Breast epithelium (tissue), 4 donors: ENCODE measurements around the gene KCNK2. TPM values are rescaled to one million over a fixed set of nuclear protein-coding genes. Genes with fewer than 3 reads are reported as not detected.

Experiments used
- DNase-seq, 2 donors: peaks; one replicate each; pipeline ENCODE4 v3.0.0-alpha.2; 2019; ENCODE audit warnings: low spot score in 2 of 2
- H3K27ac ChIP-seq, 2 donors: fragments of 200-600 bp; sonication (generic) in 1 of 2; one replicate each; pipeline ENCODE4 v1.5.1; 2016 to 2019; ENCODE audit warnings: mild to moderate bottlenecking in 1 of 2
- H3K27me3 ChIP-seq, 2 donors: fragments of 200-600 bp; sonication (generic) in 1 of 2; one replicate each; pipeline versions ENCODE4 v1.5.1 to v1.6.0; 2017 to 2019; ENCODE audit warnings: control low read depth in 1 of 2, mild to moderate bottlenecking in 1 of 2
- H3K36me3 ChIP-seq: fragments of 200-600 bp; one replicate; pipeline ENCODE4 v1.5.1; 2019
- H3K4me1 ChIP-seq, 2 donors: fragments of 200-600 bp; sonication (generic); one replicate each; pipeline ENCODE4 v1.5.1; 2016 to 2019; ENCODE audit warnings: control low read depth in 1 of 2
- H3K4me3 ChIP-seq, 3 donors: fragments of 200-600 bp; sonication (generic); 1 replicate in 2 of 3; 2 replicates in 1 of 3; pipeline ENCODE4 v1.5.1; 2016 to 2019; ENCODE audit warnings: mild to moderate bottlenecking in 3 of 3, moderate library complexity in 2 of 3
- H3K9me3 ChIP-seq, 2 donors: fragments of 200-600 bp; sonication (generic) in 1 of 2; one replicate each; pipeline ENCODE4 v1.5.1; 2016 to 2019; ENCODE audit warnings: control low read depth in 1 of 2
- POLR2A ChIP-seq: fragments of 450-650 bp; IDR thresholded peaks from one replicate; pipeline ENCODE4 v1.6.1; 2016; ENCODE audit warnings: antibody characterized with exemption, mild to moderate bottlenecking, moderate library complexity
- POLR2AphosphoS5 ChIP-seq, 3 donors: sonication (generic); formaldehyde crosslinking; IDR thresholded peaks; one replicate each; pipeline ENCODE4 v1.6.1; 2017; ENCODE audit warnings: antibody characterized with exemption in 3 of 3
- intact Hi-C: fragments of 100-400 bp; cut with DNase I; formaldehyde crosslinking; loops from one replicate; pipeline ENCODE4 v1.15.1; 2023; ENCODE audit warnings: low total_unique reads
- total RNA-seq, 3 donors: library from RNA; depleted of rRNA; stranded (reverse); fragments of >200 nt; gene quantifications; one replicate each; pipeline ENCODE4 v1.1.0, GENCODE V29; 2016
- TF ChIP-seq, protein P1 (sequence below), 3 donors: fragments of 450-650 bp; IDR thresholded peaks; one replicate each; pipeline ENCODE4 v1.5.1; 2016 to 2017; ENCODE audit warnings: antibody characterized with exemption in 3 of 3, mild to moderate bottlenecking in 3 of 3, moderate library complexity in 3 of 3

KCNK2 gene
- total RNA-seq, 3 donors from 2014 or later, result 12.1 to 23.6 (median 12.5) TPM

DNA sequence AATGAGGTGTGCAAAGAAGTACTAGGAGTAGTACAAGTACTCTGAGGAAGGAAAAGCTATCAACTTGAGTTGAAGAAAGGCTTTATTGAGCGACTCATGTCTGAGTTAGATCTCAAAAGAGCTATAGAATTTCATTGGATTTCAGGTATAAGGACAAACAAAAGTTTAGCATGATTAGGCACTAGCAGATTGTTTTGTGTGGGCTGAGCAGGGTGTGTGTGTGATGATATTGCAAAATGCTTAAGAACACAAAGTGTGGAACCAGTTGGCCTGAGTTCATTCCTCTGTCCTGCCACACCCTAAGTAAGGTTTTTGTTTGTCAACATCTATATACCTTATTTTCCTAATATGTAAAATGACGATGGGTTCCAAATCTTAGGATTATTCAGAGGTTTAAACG lies 158.9 kb downstream of the KCNK2 start:
- Histone ChIP-seq H3K4me3 (no peak overlapping the region), H3K4me1 (no peaks in the 10 kb centered on the region), H3K27ac (no peak overlapping the region), H3K9me3 (no peaks in the 10 kb centered on the region), H3K36me3 (no peaks in the 10 kb centered on the region), H3K27me3 (no peaks in the 10 kb centered on the region)
- intact Hi-C loops, result no loop called here
- TF ChIP-seq POLR2AphosphoS5 (IDR thresholded peaks at IDR 0.05) (no peak), POLR2A (no peak)
- no peak for DNase-seq

DNA sequence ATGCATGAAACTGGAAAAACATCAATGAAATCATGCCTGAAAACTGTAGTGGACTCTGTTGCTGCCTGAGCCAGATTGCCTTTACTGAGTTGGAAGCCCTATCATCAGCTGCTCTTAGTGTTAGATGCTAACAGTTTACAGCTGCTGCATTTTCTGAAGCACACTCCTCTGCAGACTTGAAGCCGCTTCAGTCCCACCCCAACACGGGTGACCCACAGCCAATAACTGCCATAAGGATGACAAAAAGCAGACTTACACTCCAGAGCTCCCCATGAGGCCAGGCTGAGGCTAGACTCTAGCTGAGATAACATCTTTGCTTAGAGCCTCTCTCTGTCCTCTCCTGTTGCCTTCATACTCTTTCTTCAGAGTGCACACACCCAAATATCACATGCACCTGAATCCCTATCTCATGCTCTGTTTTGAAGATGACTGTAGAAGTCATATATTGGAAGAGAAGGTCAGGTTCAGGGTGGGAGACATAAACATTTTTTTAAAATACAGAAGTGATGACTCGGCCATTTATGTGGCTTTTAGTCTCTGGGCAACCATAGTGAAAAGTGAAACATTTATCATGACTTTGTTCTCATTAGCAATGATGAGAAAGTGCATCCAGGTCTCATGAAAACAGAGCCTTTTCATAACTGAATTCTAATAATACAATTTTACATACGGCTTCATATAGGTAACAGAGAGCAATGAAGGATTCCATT lies 161.0 kb downstream of the KCNK2 start:
- no peak overlapping the region for H3K4me3 ChIP-seq
- no peak overlapping the region for H3K27ac ChIP-seq
- TF ChIP-seq POLR2A (no peak), POLR2AphosphoS5 (IDR thresholded peaks at IDR 0.05) (no peak)
- TF ChIP-seq, protein P1, sequence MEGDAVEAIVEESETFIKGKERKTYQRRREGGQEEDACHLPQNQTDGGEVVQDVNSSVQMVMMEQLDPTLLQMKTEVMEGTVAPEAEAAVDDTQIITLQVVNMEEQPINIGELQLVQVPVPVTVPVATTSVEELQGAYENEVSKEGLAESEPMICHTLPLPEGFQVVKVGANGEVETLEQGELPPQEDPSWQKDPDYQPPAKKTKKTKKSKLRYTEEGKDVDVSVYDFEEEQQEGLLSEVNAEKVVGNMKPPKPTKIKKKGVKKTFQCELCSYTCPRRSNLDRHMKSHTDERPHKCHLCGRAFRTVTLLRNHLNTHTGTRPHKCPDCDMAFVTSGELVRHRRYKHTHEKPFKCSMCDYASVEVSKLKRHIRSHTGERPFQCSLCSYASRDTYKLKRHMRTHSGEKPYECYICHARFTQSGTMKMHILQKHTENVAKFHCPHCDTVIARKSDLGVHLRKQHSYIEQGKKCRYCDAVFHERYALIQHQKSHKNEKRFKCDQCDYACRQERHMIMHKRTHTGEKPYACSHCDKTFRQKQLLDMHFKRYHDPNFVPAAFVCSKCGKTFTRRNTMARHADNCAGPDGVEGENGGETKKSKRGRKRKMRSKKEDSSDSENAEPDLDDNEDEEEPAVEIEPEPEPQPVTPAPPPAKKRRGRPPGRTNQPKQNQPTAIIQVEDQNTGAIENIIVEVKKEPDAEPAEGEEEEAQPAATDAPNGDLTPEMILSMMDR (IDR thresholded peaks at IDR 0.05), result no peak
- no peaks in the 10 kb centered on the region for H3K36me3 ChIP-seq
- H3K27me3 ChIP-seq, result no peaks in the 10 kb centered on the region
- no peak for DNase-seq
- H3K9me3 ChIP-seq, result no peaks in the 10 kb centered on the region
- intact Hi-C loops, result no loop called here
- no peaks in the 10 kb centered on the region for H3K4me1 ChIP-seq

DNA sequence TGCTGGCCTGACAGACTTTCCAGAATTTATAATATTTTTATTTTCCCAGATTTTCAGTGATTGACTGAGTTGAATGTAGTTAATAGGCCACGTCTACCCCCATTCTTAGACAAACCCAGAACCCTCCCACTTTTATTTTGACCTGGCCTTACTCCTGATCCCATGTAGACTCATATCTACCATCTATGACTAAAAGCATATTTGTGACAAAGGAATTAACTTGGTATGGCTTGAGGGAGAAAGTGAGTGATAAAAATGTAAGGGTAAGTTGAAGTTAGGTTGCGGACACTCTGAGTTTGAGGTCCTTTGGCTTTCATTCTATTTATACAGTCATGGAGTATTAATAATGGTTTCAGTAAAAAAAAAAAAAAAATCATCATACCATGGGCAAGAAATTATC lies 168.4 kb downstream of the KCNK2 start:
- no peak for DNase-seq
- TF ChIP-seq POLR2A (no peak), POLR2AphosphoS5 (IDR thresholded peaks at IDR 0.05) (no peak)
- TF ChIP-seq, protein P1 (IDR thresholded peaks at IDR 0.05), result no peak
- Histone ChIP-seq H3K4me3 (no peak overlapping the region), H3K27ac (no peak overlapping the region), H3K4me1 (no peaks in the 10 kb centered on the region), H3K27me3 (no peaks in the 10 kb centered on the region), H3K9me3 (no peaks in the 10 kb centered on the region), H3K36me3 (no peaks in the 10 kb centered on the region)
- intact Hi-C loops, result no loop called here

DNA sequence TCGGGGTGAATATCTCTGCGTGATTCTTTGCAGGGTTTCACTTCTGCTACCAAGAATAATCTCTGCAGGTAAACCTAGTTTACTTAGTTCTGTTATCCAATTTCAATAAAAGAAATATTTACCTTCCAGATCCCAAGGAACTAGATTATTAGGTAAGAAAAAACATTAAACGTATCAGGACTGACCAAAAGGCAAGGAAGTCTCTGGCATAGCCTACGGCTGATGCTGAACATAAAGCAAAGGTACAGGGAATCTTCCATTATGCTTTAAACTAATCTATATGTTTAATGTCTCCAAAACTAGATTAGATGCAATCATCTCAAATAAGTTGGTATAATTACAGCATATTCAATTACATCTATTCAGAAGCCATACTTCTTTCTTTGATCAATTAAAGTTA lies 168.9 kb downstream of the KCNK2 start:
- H3K4me3 ChIP-seq, result no peak overlapping the region
- no peaks in the 10 kb centered on the region for H3K9me3 ChIP-seq
- intact Hi-C loops, result no loop called here
- H3K27ac ChIP-seq, result no peak overlapping the region
- no peaks in the 10 kb centered on the region for H3K36me3 ChIP-seq
- DNase-seq, result no peak
- no peaks in the 10 kb centered on the region for H3K27me3 ChIP-seq
- no peaks in the 10 kb centered on the region for H3K4me1 ChIP-seq
- no peak for TF ChIP-seq POLR2AphosphoS5 (IDR thresholded peaks at IDR 0.05)
- TF ChIP-seq POLR2A, result no peak
- TF ChIP-seq, protein P1 (IDR thresholded peaks at IDR 0.05), result no peak

DNA sequence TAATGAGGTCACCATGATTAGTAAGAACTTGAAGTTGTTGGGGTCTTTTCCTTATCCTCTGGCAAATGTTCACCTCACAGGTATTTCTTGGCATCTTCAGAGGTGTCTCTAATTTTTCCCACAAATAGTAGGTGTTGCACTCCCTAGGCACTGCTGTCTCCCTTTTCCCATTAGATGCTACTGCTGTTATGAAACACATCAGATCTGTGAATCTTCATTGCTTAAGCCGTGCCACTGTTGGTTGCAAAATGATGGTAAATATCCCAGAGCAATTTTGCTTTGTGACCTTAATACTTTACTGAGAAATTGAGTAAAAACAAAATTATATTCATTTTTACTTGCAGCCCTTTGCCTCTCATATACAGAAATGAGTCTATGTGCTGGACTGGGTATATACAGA lies 169.6 kb downstream of the KCNK2 start:
- DNase-seq, result no peak
- Histone ChIP-seq H3K9me3 (no peaks in the 10 kb centered on the region), H3K4me3 (no peak overlapping the region), H3K27me3 (no peaks in the 10 kb centered on the region), H3K4me1 (no peaks in the 10 kb centered on the region), H3K36me3 (no peaks in the 10 kb centered on the region), H3K27ac (no peak overlapping the region)
- intact Hi-C loops, result no loop called here
- TF ChIP-seq, protein P1 (IDR thresholded peaks at IDR 0.05), result no peak
- no peak for TF ChIP-seq POLR2A
